SK-N-SH treated with all-trans-retinoic acid at 6 μM for 48 hours (cell line): ENCODE data around the gene RASGRP3.

Experiments
- ZC3H10 ChIP-seq: fragments of 250-450 bp; sonication (Bioruptor Pico); IDR thresholded peaks from 2 replicates; pipeline ENCODE4 v1.5.1; 2021; ENCODE audit warnings: mild to moderate bottlenecking, moderate library complexity
- TF ChIP-seq, protein P1 (sequence below): fragments of 250-450 bp; sonication (Bioruptor Pico); IDR thresholded peaks from 2 replicates; pipeline ENCODE4 v1.8.0; 2020; ENCODE audit warnings: mild to moderate bottlenecking, moderate library complexity, borderline replicate concordance

DNA sequence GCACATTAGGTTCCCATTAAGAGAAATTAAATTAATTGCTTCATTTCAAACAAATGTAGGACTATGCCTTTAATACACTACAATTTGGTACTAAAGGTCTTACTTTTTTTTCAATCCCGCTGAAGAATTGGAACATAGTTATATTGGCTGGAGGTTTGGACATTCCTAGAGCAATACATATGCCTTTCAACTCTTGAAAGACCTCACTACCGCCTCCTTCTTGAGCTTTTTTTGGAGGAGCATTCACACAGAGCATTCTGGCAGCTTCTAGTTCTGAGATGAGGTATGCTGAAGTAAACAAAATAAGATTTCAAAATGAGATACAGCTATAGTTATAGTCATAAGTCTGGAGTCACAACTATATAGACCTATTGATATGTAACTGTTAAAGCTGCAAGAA, 111.8 kb downstream of the RASGRP3 start:
- TF ChIP-seq, protein P1, sequence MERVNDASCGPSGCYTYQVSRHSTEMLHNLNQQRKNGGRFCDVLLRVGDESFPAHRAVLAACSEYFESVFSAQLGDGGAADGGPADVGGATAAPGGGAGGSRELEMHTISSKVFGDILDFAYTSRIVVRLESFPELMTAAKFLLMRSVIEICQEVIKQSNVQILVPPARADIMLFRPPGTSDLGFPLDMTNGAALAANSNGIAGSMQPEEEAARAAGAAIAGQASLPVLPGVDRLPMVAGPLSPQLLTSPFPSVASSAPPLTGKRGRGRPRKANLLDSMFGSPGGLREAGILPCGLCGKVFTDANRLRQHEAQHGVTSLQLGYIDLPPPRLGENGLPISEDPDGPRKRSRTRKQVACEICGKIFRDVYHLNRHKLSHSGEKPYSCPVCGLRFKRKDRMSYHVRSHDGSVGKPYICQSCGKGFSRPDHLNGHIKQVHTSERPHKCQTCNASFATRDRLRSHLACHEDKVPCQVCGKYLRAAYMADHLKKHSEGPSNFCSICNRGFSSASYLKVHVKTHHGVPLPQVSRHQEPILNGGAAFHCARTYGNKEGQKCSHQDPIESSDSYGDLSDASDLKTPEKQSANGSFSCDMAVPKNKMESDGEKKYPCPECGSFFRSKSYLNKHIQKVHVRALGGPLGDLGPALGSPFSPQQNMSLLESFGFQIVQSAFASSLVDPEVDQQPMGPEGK (CRISPR knock-in tag): no peak
- TF ChIP-seq ZC3H10 (CRISPR knock-in tag): no peak
